ENCODE measurements around the gene TAS1R2. TPM values are rescaled to one million over a fixed set of nuclear protein-coding genes. Genes with fewer than 3 reads are reported as not detected.

The TAS1R2 gene
- total RNA-seq, 1 experiment from 2014 or later = not detected

GRCh38 chr1:18866846-18867245 is 7.4 kb upstream of the TAS1R2 start:
- H2BK5ac ChIP-seq (ENCODE audit: insufficient read length, low read length) = no peak overlapping the region

More at GRCh38 chr1:18866846-18867245, 7.4 kb upstream of the TAS1R2 start:
- H3K23me2 ChIP-seq (ENCODE audit: insufficient read length, low read depth, low read length, poor library complexity, severe bottlenecking) = no peaks in the 10 kb centered on the region
- H2BK120ac ChIP-seq (ENCODE audit: low read depth, low read length, poor library complexity, severe bottlenecking) = no peak overlapping the region
- no peaks in the 10 kb centered on the region for H3K9me3 Mint-ChIP-seq
- H4K8ac ChIP-seq (replicated peaks; ENCODE audit: insufficient read length, low read depth, low read length) = no peak overlapping the region
- no peak overlapping the region for H2AK5ac ChIP-seq (ENCODE audit: insufficient read length, low read length)
- no peak overlapping the region for H3T11ph ChIP-seq (ENCODE audit: low read length)
- H2BK15ac ChIP-seq (ENCODE audit: low read depth, low read length) = no peak overlapping the region
- no peaks in the 10 kb centered on the region for H3K79me1 ChIP-seq (ENCODE audit: insufficient read depth, low read depth, low read length, poor library complexity, severe bottlenecking)
- no peak overlapping the region for H3K27ac ChIP-seq (ENCODE audit: insufficient read length, low read depth, low read length)
- no peaks in the 10 kb centered on the region for H3K4me1 ChIP-seq (ENCODE audit: insufficient read depth, low read length)
- no peak overlapping the region for H3K56ac ChIP-seq (ENCODE audit: insufficient read length, low read depth, low read length)
- no peak overlapping the region for H3K4ac ChIP-seq (ENCODE audit: low read depth, low read length)
- no peak overlapping the region for H2BK12ac ChIP-seq (ENCODE audit: insufficient read length, low read depth, low read length)
- H3K23ac ChIP-seq (ENCODE audit: insufficient read length, low read depth, low read length) = no peak overlapping the region
- H3K4me2 ChIP-seq (ENCODE audit: insufficient read depth, insufficient read length, low read length) = no peak overlapping the region
- H4K20me1 ChIP-seq (ENCODE audit: control insufficient read depth, insufficient read depth, insufficient read length) = no peaks in the 10 kb centered on the region
- H3K4me3 Mint-ChIP-seq = no peak overlapping the region
- no peak overlapping the region for H2AFZ ChIP-seq (ENCODE audit: low read length)
- H3K14ac ChIP-seq (ENCODE audit: insufficient read depth, low read length) = no peak overlapping the region
- no peak overlapping the region for H4K91ac ChIP-seq (ENCODE audit: insufficient read length, low read depth, low read length)
- no peak for TF ChIP-seq CTCF (conservative IDR thresholded peaks at IDR 0.05)
- peaks cover 18% of the 10 kb centered on the region for H3K27me3 Mint-ChIP-seq (ENCODE audit: low read depth)
- DNase-seq = no peak
- H3K27ac Mint-ChIP-seq = no peak overlapping the region
- no peak overlapping the region for H3K18ac ChIP-seq (ENCODE audit: insufficient read length, low read depth, low read length)
- no peaks in the 10 kb centered on the region for H3K36me3 Mint-ChIP-seq (ENCODE audit: insufficient read depth in 1 of 3, low read depth in 3 of 3)
- H3K27me3 ChIP-seq (ENCODE audit: insufficient read depth, low read length) = no peaks in the 10 kb centered on the region
- H3K9ac ChIP-seq (ENCODE audit: extremely low read depth, insufficient read length, low read length) = no peak overlapping the region
- no peaks in the 10 kb centered on the region for H3K9me3 ChIP-seq (ENCODE audit: control insufficient read depth, low read depth, low read length)
- H2BK20ac ChIP-seq (ENCODE audit: low read depth, low read length, poor library complexity, severe bottlenecking) = no peak overlapping the region
- no peak overlapping the region for H4K5ac ChIP-seq (ENCODE audit: insufficient read length, low read depth, low read length)
- no peaks in the 10 kb centered on the region for H3K79me2 ChIP-seq (ENCODE audit: insufficient read depth, low read length)
- H3K4me1 Mint-ChIP-seq = peaks cover 4 to 8% of the 10 kb centered on the region in 2 experiments
- no CpG with 5 or more reads among the region's 3 CpGs for WGBS (ENCODE audit: extremely low coverage, insufficient read length, low lambda C conversion rate)

Measured in H9 (cell line).